Measurements from ENCODE around the gene GBE1.
"Not testable (repeated sequence)": the region's sequence is repeated elsewhere in the genome, so short reads cannot be mapped to it uniquely, and the experiment has no call there.

GBE1 gene

GRCh38 chr3:81749265-81749664, 12.2 kb downstream of the GBE1 start:
- Histone ChIP-seq H3K4me2 (ENCODE audit: low read length) (no peak overlapping the region), H3K79me2 (peaks cover 5% of the 10 kb centered on the region), H3K27ac (no peak overlapping the region), H3K4me1 (no peaks in the 10 kb centered on the region), H3K4me3 (ENCODE audit: low read depth, low read length) (no peak overlapping the region), H3K36me3 (ENCODE audit: control insufficient read depth, insufficient read depth, low read length) (no peaks in the 10 kb centered on the region), H3K27me3 (ENCODE audit: control insufficient read depth, insufficient read depth, low read length) (no peaks in the 10 kb centered on the region), H3K9me3 (ENCODE audit: control insufficient read depth, low read length) (no peaks in the 10 kb centered on the region), H2AFZ (no peak overlapping the region), H3K9ac (no peak overlapping the region)
- no peak for TF ChIP-seq CTCF (IDR thresholded peaks at IDR 0.05)

DNA sequence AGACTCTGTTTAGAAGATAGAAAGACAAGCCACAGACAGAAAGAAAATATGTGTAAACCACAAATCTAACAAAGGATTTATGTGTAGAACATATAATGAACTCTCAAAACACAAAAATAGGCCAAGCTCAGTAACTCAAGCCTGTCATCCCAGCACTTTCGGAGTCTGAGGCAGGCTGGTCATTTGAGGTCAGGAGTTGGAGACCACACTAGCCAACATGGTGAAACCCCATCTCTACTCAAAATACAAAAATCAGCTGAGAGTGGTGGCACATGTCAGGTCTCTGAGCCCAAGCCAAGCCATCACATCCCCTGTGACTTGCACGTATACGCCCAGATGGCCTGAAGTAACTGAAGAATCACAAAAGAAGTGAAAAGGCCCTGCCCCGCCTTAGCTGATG, 14.2 kb downstream of the GBE1 start:
- not testable (repeated sequence) for H3K27ac ChIP-seq, H2AFZ ChIP-seq

GRCh38 chr3:81744366-81744765, 17.1 kb downstream of the GBE1 start:
- no peaks in the 10 kb centered on the region for H3K9me3 ChIP-seq (ENCODE audit: control insufficient read depth, low read length)
- no peak for TF ChIP-seq CTCF (IDR thresholded peaks at IDR 0.05)
- no peak overlapping the region for H2AFZ ChIP-seq
- H3K36me3 ChIP-seq (ENCODE audit: control insufficient read depth, insufficient read depth, low read length) = no peaks in the 10 kb centered on the region
- H3K27ac ChIP-seq = no peak overlapping the region
- no peaks in the 10 kb centered on the region for H3K27me3 ChIP-seq (ENCODE audit: control insufficient read depth, insufficient read depth, low read length)
- no peak overlapping the region for H3K4me3 ChIP-seq (ENCODE audit: low read depth, low read length)
- no peak overlapping the region for H3K9ac ChIP-seq
- H3K79me2 ChIP-seq = peaks cover 5% of the 10 kb centered on the region
- H3K4me2 ChIP-seq (ENCODE audit: low read length) = no peak overlapping the region
- H3K4me1 ChIP-seq = no peaks in the 10 kb centered on the region

More for the DNA sequence above, 14.2 kb downstream of the GBE1 start:
- H3K9me3 ChIP-seq (ENCODE audit: control insufficient read depth, low read length); H3K27me3 ChIP-seq (ENCODE audit: control insufficient read depth, insufficient read depth, low read length); H3K79me2 ChIP-seq; H3K4me3 ChIP-seq (ENCODE audit: low read depth, low read length); H3K9ac ChIP-seq; H3K36me3 ChIP-seq (ENCODE audit: control insufficient read depth, insufficient read depth, low read length); H3K4me1 ChIP-seq; H3K4me2 ChIP-seq (ENCODE audit: low read length): not testable (repeated sequence)

DNA sequence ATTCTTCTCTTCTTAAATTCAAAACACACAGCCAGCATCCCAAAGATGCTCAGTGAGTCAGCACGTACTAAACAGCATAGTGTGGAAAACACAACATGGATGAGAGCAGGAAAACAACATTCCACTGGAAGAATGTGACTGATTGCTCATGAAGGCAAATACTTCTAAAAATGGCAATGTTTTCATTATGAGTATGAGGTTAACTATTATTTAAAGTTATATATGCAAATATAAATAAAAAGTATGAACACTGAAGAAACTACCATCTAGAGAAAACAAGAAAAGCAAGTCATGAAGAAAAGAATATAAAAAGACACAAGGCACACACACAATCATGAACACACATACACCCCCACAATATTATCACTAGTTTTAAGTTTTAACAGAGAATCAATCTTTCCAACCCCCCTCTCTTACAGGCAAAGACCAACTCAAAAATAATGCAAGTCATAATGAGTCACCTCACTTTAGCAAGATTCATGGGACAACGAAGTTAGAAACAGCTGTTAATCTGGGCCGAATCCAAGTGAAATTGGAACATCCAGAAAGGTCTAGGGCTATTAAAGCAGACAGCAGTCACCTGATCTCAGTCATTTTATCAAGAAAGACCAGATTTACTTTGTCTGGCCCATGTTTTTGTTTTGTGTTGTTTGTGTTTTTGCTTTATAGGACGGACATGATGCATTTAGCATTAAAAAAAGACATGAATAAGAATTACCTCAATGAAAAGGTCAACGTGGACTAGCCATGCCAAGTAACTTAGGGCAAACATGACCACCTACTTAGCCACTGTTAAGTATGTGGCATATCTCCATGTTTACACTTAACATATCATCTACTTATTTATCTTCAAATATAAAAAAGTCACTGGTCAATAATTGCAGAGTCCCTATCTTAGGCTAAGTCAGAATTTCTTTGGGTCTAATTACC, 18.1 kb downstream of the GBE1 start:
- no peaks in the 10 kb centered on the region for H3K36me3 ChIP-seq (ENCODE audit: control insufficient read depth, insufficient read depth, low read length)
- H3K4me1 ChIP-seq = no peaks in the 10 kb centered on the region
- no peaks in the 10 kb centered on the region for H3K27me3 ChIP-seq (ENCODE audit: control insufficient read depth, insufficient read depth, low read length)
- no peak overlapping the region for H2AFZ ChIP-seq
- no peak overlapping the region for H3K27ac ChIP-seq
- H3K4me3 ChIP-seq (ENCODE audit: low read depth, low read length) = no peak overlapping the region
- H3K9ac ChIP-seq = no peak overlapping the region
- TF ChIP-seq CTCF (IDR thresholded peaks at IDR 0.05) = no peak
- no peak overlapping the region for H3K4me2 ChIP-seq (ENCODE audit: low read length)
- peaks cover 2% of the 10 kb centered on the region for H3K79me2 ChIP-seq
- no peaks in the 10 kb centered on the region for H3K9me3 ChIP-seq (ENCODE audit: control insufficient read depth, low read length)

DNA sequence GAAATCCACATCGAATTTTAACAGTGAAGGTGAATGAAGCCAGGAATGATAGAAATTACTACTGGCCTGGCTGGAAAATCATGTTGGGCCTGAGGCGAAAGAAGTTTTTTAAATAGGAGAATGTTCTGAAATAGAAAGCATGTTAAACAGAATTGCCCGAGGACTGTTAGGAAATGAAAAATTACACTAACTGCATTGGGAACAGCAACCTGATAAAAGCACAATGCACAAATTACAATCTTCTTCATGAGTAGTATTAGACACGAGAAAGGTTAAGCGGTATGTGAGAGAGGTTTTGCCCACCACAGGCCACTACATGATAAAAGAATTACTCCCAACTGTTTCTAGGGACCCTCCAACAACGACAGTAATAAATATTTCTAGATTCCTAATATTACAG, 18.9 kb downstream of the GBE1 start:
- no peak overlapping the region for H3K27ac ChIP-seq
- H3K9ac ChIP-seq = no peak overlapping the region
- no peaks in the 10 kb centered on the region for H3K36me3 ChIP-seq (ENCODE audit: control insufficient read depth, insufficient read depth, low read length)
- H3K4me2 ChIP-seq (ENCODE audit: low read length) = no peak overlapping the region
- no peak overlapping the region for H2AFZ ChIP-seq
- no peaks in the 10 kb centered on the region for H3K27me3 ChIP-seq (ENCODE audit: control insufficient read depth, insufficient read depth, low read length)
- H3K4me1 ChIP-seq = no peaks in the 10 kb centered on the region
- no peak for TF ChIP-seq CTCF (IDR thresholded peaks at IDR 0.05)
- H3K4me3 ChIP-seq (ENCODE audit: low read depth, low read length) = no peak overlapping the region
- no peaks in the 10 kb centered on the region for H3K9me3 ChIP-seq (ENCODE audit: control insufficient read depth, low read length)
- H3K79me2 ChIP-seq = peaks cover 2% of the 10 kb centered on the region

All from parathyroid adenoma (tissue), 2 donors.